GM18873 (cell line): ENCODE data around the gene OR11A1.
"Not testable (repeated sequence)": the region's sequence is repeated elsewhere in the genome, so short reads cannot be mapped to it uniquely, and the experiment has no call there.

Source experiments
- ATAC-seq: cut with Tn5 transposase; IDR thresholded peaks from one replicate; pipeline ENCODE4 v1.9.1; 2021; ENCODE audit warnings: mild to moderate bottlenecking, moderate library complexity, moderate number of reproducible peaks; ENCODE audit not compliant: unreplicated experiment, low FRiP score

OR11A1 gene

DNA sequence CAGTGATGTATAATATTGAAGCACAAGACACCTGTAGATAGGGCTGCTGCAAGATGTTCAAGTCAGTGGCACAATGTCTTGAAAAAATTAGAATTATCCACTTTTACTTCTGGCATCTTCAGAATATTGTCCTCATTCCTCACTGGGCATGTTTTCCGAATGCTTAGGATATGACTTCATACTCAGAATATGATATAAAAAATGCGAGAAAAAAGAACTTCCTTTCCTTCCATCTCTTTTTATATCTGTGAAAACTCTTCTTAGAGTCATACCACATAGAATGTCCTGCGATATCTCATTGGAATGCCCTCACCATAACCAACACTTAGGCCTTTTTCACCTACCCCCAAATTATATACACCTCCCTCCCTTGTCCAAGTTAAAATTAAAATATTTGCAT lies 26.3 kb upstream of the OR11A1 start:
- no peak for ATAC-seq

DNA sequence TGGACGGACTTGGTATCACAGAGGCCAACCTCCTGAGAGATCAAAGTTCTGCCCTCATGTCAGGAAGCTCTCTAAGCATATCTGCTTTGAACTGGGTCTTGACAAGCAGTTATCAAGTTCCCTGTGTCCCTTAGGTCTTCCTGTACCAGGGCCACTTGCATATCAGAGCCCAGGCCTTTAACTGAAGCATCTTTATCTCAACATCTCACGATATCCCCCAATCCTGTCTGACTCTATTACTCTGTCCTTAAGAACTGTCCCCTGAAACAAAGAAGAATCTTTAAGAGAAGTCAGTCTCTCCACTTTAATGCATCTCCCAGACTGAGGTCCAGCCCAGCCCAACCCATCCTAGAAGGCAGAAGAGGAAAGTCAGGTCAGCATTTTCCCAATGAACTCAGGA lies 22.7 kb upstream of the OR11A1 start:
- no peak for ATAC-seq

DNA sequence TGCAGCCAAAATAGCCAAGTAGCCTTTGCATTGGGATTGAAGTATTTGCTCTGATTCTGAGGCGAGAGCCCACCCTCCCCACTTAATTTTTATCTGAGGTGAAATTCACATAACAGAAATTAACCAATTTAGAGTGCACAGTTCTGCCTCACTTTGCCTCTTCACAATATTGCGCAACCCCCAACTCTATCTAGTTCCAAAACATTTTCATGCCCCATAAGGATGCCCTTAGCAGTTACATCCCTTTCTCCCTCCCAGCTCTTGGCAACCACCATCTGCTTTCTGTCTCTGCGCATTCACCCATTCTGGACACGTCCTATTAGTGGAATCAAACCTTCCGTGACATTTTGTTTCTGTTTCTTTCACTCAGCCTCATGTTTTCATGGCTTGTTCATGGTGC lies 21.9 kb upstream of the OR11A1 start:
- no peak for ATAC-seq

DNA sequence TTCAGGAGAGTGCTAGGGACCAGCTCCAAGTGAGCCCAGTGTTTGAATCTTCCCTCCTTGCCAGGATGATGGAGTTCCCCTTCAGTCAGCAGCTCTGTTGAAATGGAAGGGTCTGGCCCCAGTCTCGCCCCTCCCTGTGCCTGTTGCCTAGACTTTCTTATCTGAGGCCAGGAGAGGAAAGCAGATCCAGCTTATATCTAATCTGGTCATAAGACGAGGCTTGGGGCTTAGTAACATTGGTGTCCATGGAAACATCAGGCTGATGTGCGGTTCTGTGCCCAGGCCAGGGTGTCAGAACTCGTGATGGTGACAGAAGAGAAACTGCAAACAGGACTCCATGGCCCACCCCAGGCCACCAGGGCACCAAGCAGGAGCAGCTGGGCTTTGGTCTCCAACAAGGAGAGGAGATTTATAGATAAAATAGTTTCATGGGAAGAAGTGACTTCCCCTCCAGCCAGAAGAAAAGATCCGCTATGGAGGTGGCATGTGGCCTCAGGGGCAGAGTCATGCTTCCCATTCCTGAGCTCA lies 21.1 kb upstream of the OR11A1 start:
- ATAC-seq = no peak

DNA sequence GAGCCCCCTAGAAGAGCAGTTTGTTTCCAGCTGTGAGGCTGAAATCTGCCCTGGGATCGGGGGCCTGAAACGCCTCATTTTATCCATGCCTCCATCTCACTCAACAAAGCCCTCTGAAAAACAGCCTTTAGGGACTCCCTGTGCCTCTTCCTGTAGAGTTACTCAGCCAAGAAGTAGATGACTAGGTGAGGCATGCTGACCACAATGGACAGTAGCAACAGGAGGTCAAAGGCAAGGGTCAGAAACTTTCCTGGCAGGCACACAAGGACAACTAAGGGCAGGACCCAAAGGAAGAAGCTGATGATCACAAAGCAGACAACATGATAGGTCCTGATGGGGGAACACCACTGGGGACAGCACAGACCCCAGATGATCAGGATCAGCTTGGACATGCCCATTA lies 18.1 kb upstream of the OR11A1 start:
- ATAC-seq = no peak

DNA sequence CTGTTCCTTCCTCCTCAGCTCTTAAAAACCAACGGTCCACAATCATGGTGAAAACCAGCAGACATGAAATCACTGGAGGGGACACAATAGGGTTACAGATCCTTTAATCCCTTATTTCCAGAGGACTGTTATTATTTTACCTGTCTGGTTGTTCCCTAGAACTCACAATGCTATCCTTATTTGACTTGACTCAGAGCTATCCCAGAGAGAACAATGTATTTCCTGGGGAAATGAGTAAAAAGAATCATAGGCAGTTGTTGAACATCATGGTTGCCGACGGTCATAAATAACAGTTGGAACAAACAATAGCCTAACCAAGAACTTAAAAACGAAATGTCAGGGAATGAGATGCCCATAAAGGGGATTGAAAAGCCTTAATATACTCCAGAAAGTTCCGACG lies 9.4 kb upstream of the OR11A1 start:
- ATAC-seq = no peak

DNA sequence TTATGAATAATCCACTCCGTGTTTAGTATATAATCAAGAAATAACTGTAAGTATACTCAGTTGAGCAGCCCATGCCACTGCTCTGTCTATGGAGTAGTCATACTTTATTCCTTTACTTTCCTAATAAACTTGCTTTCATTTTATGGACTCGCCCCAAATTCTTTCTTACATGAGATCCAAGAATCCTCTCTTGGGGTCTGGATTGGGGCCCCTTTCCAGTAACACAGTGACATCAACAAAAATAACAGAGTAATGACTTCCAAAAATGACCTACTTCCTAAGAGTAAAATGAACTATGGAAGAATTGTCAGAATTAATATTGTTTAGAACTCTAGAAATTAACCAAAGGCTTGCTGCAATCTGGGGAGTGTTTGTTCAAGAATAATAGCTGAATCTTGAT lies 8.9 kb upstream of the OR11A1 start:
- ATAC-seq = no peak

DNA sequence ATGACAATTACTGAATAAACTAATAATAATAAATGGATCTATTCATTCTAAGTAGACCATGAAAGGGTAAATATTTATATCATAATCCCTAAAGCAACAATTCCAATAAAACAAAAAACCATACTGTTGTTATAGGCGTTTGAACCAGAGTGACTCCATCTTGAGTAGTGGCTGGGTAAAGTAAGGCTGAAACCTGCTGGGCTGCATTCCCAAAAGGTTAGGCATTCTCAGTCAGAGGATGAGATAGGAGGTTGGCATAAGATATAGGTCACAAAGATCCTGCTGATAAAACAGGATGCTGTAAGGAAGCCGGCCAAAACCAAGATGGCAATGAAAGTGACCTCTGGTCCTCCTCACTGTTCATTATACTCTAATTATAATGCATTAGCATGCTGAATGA lies 8.4 kb upstream of the OR11A1 start:
- ATAC-seq = no peak

DNA sequence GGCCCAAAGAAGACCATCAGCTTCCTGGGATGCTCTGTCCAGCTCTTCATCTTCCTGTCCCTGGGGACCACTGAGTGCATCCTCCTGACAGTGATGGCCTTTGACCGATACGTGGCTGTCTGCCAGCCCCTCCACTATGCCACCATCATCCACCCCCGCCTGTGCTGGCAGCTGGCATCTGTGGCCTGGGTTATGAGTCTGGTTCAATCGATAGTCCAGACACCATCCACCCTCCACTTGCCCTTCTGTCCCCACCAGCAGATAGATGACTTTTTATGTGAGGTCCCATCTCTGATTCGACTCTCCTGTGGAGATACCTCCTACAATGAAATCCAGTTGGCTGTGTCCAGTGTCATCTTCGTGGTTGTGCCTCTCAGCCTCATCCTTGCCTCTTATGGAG lies 5.2 kb upstream of the OR11A1 start:
- ATAC-seq = no peak

DNA sequence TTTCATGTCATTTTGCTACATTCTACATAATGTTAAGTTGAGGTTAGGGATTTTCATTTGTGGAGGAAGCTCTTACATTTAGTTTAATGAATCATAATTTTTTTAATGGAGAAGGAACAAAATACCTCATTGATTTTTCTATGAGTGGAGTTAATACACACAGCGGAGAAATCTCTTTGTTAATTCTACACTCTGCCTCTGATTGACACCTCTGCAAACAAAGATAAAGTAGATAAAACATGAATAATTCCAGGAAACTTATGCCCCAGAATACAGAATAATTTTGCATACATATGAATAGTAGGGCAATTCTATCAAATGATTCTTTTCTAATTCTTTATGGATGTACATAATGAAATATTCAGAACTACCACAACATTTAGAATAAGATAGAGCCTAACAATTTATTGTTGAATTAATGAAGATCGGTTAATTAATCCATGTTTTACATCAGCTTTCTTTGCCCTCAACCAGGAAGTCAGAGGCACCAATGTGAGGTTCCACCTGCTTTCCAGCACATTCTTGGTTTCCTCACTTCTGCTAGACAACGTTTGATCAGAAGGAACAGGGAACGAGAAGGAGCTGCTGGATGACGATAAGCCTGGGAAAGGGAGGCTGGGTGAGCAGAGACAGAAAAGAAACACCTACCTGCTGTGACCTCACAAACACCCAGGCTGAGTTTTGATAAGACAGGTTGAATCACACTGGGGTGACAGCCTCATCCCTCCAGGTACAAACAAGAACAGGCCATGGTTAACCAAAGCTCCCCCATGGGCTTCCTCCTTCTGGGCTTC lies 4.3 kb upstream of the OR11A1 start:
- no peak for ATAC-seq

DNA sequence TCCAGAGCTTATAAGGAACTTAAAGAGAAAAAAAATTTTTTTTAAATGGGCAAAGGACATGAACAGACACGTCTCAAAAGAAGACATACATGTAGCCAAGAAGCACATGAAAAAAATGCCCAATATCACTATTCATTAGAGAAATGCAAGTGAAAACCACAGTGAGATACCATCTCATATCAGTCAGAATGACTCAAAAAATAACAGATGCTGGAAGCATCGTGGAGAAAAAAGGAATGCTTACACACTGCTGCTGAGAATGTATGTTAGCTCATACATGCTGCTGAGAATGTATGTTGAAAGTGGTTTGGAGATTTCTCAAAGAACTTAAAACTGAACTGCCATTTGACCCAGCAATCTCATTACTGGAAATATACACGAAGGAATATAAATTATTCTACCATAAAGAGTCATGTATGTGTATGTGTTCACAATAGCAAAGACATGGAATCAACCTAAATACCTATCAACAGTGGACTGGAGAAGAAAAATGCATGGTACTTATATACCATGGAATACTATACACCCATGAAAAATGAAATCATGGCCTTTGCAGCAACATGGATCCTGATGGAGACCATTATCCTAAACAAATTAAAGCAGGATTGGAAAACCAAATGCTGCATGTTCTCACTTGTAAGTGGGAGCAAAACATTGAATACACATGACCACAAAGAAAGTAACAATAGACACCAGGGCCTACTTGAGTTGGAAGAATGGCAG lies 5.2 kb downstream of the OR11A1 start:
- no peak for ATAC-seq

DNA sequence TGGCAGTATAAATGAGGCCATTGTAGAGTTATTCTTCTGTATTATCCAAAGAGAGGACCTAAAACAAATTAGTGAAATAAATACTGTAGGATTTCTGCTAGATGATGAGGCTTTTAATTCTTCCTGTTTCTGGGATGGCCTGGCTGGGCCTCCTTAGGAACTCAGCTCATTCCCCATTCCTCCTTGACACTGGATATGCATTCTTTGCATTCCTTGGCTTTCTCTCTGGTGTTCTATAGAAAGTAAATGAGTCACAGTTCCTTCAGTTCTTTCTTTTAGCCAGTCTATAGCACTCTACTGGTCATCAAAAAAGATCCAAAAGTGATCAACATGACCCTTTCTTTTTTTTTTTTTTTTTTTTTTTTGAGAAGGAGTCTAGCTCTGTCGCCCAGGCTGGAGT lies 9.2 kb downstream of the OR11A1 start:
- no peak for ATAC-seq

DNA sequence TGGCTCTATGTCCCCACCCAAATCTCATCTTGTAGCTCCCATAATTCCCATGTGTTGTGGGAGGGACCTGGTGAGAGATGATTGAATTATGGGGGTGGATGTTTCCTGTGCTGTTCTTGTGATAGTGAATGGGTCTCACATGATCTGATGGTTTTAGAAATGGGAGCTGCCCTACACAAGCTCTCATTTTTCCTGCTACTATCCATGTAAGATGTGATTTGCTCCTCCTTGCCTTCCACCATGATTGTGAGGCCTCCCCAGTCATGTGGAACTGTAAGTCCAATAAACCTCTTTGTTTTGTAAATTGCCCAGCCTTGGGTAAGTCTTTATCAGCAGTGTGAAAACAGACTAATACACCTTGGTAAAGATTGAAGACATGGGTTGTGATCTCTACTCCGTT lies 12.8 kb downstream of the OR11A1 start:
- ATAC-seq = not testable (repeated sequence)

DNA sequence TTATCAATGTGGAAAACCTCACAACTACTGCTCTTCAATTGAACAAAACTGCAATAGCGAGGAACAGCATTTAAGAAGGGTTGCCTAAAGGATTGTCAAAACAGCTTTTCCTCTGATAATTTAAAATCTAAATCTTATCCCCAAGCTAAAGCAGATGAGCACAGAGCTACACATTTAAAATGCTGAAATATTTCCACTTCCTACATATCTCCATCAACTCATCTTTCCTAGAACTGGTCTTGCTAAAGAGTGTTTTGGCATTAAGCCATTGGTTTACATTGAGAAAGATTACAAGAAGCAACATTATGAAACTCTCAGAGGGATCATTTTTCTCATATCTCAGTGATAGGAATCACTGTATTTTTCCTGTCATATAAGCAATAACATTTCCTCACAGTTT lies 14.2 kb downstream of the OR11A1 start:
- no peak for ATAC-seq

DNA sequence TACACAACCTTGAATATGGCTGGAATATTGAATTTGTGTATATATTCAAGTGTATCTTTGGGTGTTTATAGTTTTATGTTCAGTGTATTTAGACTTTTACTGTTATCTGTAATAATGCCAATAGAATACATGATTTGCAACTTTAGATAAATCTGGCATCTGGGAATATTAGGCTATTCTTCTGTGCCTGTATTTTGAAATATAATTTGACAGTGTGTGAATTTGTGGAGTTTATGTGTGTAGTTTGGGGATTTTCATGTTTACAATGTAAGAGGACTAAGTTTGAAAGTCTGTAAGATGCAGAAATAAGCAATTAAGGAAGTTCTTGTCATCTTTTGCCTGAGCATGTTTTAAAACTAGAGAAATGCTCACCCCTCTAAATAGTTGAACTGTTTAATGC lies 17.9 kb downstream of the OR11A1 start, which contains the start of gene OR10C1:
OR10C1 (plus strand) TSS at position 301 of the 400 bp plus-strand sequence. CDS start 710 bp downstream, outside the sequence.
- ATAC-seq = no peak

DNA sequence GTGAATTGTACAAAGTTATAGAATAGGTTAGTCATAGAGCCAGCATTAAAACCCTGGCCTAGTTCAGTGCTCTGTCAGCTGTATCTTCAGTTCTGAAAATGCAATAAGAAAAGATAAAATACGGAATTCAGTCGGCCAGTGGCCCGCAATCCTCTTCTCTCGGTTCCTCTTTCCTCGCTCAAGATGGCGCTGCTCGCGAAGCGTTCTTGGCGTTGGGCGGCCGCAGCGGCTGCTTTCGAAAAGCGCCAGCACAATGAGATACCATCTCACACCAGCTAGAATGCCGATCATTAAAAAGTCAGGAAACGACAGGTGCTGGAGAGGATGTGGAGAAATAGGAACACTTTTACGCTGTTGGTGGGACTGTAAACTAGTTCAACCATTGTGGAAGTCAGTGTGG lies 20.1 kb downstream of the OR11A1 start:
- not testable (repeated sequence) for ATAC-seq

DNA sequence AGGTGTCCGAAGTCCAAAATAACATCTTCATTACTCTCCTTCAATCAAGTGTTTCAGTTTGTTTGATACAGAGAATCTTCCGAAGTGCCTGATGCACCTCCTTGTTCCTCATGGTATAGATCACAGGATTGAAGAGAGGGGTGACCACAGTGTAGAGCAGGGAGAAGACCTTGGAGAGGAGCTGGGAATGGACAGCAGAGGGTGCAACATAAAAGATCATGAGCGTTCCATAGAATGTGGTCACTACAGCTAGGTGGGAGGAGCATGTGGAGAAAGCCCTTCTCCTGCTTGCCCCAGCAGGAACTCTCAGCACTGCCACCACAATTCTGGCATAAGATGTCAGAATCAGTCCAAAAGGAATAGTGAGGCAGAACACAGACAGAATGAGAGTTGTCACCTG lies 30.2 kb downstream of the OR11A1 start:
- ATAC-seq = no peak

DNA sequence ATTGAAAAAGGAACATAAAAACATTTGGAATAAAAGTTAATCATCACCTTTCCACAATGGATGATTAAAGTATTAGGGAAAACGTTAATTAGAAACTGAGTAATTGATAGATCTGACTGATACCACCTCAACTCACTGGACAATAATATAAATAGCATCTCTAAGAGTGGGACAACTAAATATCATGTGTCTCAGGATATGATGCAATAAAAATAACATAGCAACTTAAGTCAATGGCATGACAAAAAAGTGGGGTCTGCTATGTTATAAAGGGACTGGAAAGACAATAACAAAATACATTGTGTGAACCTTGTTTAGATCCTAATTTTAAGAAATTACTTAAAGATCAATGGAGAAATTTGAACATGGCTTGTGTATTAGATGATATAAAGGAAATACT lies 31.8 kb downstream of the OR11A1 start:
- ATAC-seq = no peak

DNA sequence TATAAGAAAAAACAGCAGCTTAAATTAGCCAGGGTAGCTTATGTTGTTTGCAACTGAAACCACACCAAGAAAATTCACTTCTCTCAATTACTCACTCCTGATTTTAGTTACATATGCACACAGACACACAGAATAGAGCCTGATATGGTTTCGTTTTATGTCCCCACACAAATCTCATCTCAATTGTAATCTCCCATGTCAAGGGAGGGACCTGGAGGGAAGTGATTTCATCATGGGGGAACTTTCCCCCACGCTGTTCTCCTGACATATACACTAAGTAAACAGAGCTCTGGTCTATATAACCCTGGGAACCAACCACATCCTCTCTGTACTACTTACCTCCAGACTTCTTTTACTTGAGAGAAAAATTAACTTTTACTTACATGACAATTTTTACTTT lies 32.3 kb downstream of the OR11A1 start:
- no peak for ATAC-seq

DNA sequence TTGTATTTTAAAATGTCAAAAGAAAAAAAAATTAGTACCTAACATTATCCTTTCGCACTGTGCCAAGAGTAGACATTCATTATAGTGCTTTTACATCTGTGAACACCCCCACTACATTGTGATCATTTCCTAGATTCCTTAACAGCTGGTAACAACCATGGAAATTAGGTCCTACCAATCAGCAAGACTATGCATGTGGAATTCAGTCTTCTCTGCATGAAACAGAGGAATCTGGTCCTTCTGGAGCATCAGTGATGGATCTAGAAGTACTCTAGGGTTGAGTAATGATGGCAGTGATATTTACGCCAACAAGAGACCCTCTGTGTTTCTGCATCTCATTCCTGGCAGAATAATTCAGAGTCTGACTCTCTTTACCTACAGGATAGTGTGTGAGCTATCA lies 32.7 kb downstream of the OR11A1 start:
- ATAC-seq = no peak

DNA sequence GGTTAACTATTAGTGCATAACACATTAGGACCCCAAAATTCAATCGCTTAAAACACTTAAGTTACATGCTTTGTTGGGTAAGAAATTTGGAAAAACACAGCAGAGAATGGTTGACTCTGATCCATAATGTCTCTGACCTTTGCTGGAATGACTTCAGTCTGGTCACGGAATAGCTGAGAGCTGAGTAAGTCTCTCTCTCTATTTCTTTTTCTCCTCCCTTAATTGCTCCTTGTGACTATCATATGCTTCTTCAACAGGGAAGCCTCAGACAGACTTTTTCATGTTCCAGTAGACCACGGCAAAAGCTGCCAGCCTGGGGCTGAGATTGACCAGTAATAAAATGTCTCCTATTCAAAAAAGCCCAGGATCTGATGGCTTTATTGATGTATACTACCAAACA lies 37.4 kb downstream of the OR11A1 start:
- no peak for ATAC-seq

DNA sequence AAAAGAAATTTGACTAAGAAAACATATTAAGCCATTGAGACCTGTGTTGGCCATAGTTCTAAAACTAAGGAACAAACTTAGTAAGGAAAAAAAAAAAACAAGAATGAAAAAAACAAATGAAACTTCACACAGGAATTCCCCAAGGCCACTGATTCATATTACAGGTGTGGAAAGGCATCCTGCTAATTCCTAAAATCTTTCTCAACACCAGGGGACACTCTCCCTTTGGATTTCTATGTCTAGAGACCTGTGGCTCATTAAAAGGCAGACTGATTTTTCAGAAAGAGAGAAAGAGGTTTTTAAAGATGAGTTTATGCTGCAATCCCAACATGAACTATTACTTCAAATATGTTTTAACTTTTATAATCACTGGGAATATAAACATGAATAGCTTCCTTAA lies 42.3 kb downstream of the OR11A1 start, which contains the start of gene OR12D1:
OR12D1 (plus strand) TSS at position 341 of the 400 bp plus-strand sequence.
- ATAC-seq = no peak
